Measurements from ENCODE around the gene CXCR5. TPM values are rescaled to one million over a fixed set of nuclear protein-coding genes. Genes with fewer than 3 reads are reported as not detected.

Gene CXCR5
- total RNA-seq, 1 donor from 2014 or later = 0.09 TPM

GRCh38 chr11:118851970-118852369 is 31.7 kb upstream of the CXCR5 start:
- intact Hi-C loops (cut with DNase I) = no loop called here
- no peak for TF ChIP-seq CTCF (IDR thresholded peaks at IDR 0.05)
- no peak overlapping the region for H3K4me3 ChIP-seq
- no peaks in the 10 kb centered on the region for H3K36me3 ChIP-seq
- no peak for DNase-seq
- H3K27ac ChIP-seq = no peak overlapping the region
- no peaks in the 10 kb centered on the region for H3K4me1 ChIP-seq
- no peak for ATAC-seq
- no peaks in the 10 kb centered on the region for H3K9me3 ChIP-seq
- no peaks in the 10 kb centered on the region for H3K27me3 ChIP-seq (ENCODE audit: low read depth)

GRCh38 chr11:118853678-118854077 is 30.0 kb upstream of the CXCR5 start:
- intact Hi-C loops (cut with DNase I) = no loop called here
- ATAC-seq = no peak
- Histone ChIP-seq H3K9me3 (no peaks in the 10 kb centered on the region), H3K4me3 (no peak overlapping the region), H3K27me3 (ENCODE audit: low read depth) (no peaks in the 10 kb centered on the region), H3K27ac (no peak overlapping the region), H3K4me1 (no peaks in the 10 kb centered on the region), H3K36me3 (no peaks in the 10 kb centered on the region)
- DNase-seq = no peak
- TF ChIP-seq CTCF (IDR thresholded peaks at IDR 0.05) = no peak

GRCh38 chr11:118856314-118856713 is 27.4 kb upstream of the CXCR5 start:
- H3K4me1 ChIP-seq = no peaks in the 10 kb centered on the region
- DNase-seq = no peak
- no peak overlapping the region for H3K4me3 ChIP-seq
- H3K9me3 ChIP-seq = no peaks in the 10 kb centered on the region
- TF ChIP-seq CTCF (IDR thresholded peaks at IDR 0.05) = no peak
- no peak overlapping the region for H3K27ac ChIP-seq
- ATAC-seq = no peak
- intact Hi-C loops (cut with DNase I) = no loop called here
- no peaks in the 10 kb centered on the region for H3K36me3 ChIP-seq
- H3K27me3 ChIP-seq (ENCODE audit: low read depth) = no peaks in the 10 kb centered on the region

- Histone ChIP-seq H3K9me3 (no peaks in the 10 kb centered on the region), H3K27ac (no peak overlapping the region), H3K27me3 (ENCODE audit: low read depth) (no peaks in the 10 kb centered on the region), H3K4me1 (no peaks in the 10 kb centered on the region), H3K36me3 (no peaks in the 10 kb centered on the region), H3K4me3 (no peak overlapping the region)
- intact Hi-C loops (cut with DNase I) = no loop called here
- ATAC-seq (no peak), DNase-seq (no peak)
- no peak for TF ChIP-seq CTCF (IDR thresholded peaks at IDR 0.05)
Observed at GRCh38 chr11:118857385-118857784, 26.3 kb upstream of the CXCR5 start.

GRCh38 chr11:118859973-118860372 is 23.7 kb upstream of the CXCR5 start:
- H3K9me3 ChIP-seq = no peaks in the 10 kb centered on the region
- no peak for DNase-seq
- no peak overlapping the region for H3K4me3 ChIP-seq
- no peak for ATAC-seq
- intact Hi-C loops (cut with DNase I) = no loop called here
- no peak overlapping the region for H3K27ac ChIP-seq
- H3K36me3 ChIP-seq = no peaks in the 10 kb centered on the region
- H3K4me1 ChIP-seq = no peaks in the 10 kb centered on the region
- no peaks in the 10 kb centered on the region for H3K27me3 ChIP-seq (ENCODE audit: low read depth)
- TF ChIP-seq CTCF (IDR thresholded peaks at IDR 0.05) = no peak

- intact Hi-C loops (cut with DNase I) = no loop called here
- Histone ChIP-seq H3K27ac (no peak overlapping the region), H3K9me3 (no peaks in the 10 kb centered on the region), H3K4me1 (peaks cover 20% of the 10 kb centered on the region), H3K27me3 (ENCODE audit: low read depth) (no peaks in the 10 kb centered on the region), H3K36me3 (no peaks in the 10 kb centered on the region), H3K4me3 (no peak overlapping the region)
- ATAC-seq (no peak), DNase-seq (no peak)
- no peak for TF ChIP-seq CTCF (IDR thresholded peaks at IDR 0.05)
Observed at GRCh38 chr11:118868659-118869058, 15.0 kb upstream of the CXCR5 start.
